Measurements from ENCODE around the gene PCDHB14.
"Not testable (repeated sequence)": the region's sequence is repeated elsewhere in the genome, so short reads cannot be mapped to it uniquely, and the experiment has no call there.

DNA sequence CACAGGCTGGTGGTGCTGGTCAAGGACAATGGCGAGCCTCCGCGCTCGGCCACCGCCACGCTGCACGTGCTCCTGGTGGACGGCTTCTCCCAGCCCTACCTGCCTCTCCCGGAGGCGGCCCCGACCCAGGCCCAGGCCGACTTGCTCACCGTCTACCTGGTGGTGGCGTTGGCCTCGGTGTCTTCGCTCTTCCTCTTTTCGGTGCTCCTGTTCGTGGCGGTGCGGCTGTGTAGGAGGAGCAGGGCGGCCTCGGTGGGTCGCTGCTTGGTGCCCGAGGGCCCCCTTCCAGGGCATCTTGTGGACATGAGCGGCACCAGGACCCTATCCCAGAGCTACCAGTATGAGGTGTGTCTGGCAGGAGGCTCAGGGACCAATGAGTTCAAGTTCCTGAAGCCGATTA, 7.1 kb upstream of the PCDHB14 start:
- TF ChIP-seq, protein P1, sequence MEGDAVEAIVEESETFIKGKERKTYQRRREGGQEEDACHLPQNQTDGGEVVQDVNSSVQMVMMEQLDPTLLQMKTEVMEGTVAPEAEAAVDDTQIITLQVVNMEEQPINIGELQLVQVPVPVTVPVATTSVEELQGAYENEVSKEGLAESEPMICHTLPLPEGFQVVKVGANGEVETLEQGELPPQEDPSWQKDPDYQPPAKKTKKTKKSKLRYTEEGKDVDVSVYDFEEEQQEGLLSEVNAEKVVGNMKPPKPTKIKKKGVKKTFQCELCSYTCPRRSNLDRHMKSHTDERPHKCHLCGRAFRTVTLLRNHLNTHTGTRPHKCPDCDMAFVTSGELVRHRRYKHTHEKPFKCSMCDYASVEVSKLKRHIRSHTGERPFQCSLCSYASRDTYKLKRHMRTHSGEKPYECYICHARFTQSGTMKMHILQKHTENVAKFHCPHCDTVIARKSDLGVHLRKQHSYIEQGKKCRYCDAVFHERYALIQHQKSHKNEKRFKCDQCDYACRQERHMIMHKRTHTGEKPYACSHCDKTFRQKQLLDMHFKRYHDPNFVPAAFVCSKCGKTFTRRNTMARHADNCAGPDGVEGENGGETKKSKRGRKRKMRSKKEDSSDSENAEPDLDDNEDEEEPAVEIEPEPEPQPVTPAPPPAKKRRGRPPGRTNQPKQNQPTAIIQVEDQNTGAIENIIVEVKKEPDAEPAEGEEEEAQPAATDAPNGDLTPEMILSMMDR (IDR thresholded peaks at IDR 0.05), result not testable (repeated sequence)
- not testable (repeated sequence) for TF ChIP-seq SIN3A (IDR thresholded peaks at IDR 0.05; ENCODE audit: borderline replicate concordance, insufficient read depth, low read depth, low read length); TCF7L2 (IDR thresholded peaks at IDR 0.05; ENCODE audit: low read depth, low read length); POLR2AphosphoS5 (IDR thresholded peaks at IDR 0.05; ENCODE audit: low read depth, low read length)

Data from Panc1 (cell line).